Neutrophil (primary cell): ENCODE results near the gene CACNA2D3.

Experiments used
- H3K27ac ChIP-seq: fragments of 200-600 bp; sonication (generic); 2 replicates; pipeline ENCODE4 v1.5.1; 2016; ENCODE audit warnings: mild to moderate bottlenecking, moderate library complexity
- H3K27me3 ChIP-seq: fragments of 200-600 bp; sonication (generic); 2 replicates; pipeline ENCODE4 v1.6.0; 2016; ENCODE audit warnings: mild to moderate bottlenecking
- H3K36me3 ChIP-seq: fragments of 200-600 bp; sonication (generic); 2 replicates; pipeline ENCODE4 v1.5.1; 2017
- H3K4me1 ChIP-seq, 2 experiments: fragments of 200-600 bp in 1 of 2; sonication (generic) in 1 of 2; 1 replicate in 1 of 2; 2 replicates in 1 of 2; pipeline versions ENCODE4 v1.5.1 to v1.6.1; 2013 to 2016; ENCODE audit warnings: low read depth in 1 of 2, low read length in 1 of 2, mild to moderate bottlenecking in 1 of 2, moderate library complexity in 1 of 2; ENCODE audit not compliant: control insufficient read depth in 1 of 2, insufficient read depth in 1 of 2
- H3K4me3 ChIP-seq, 2 experiments: fragments of 200-600 bp in 1 of 2; sonication (generic) in 1 of 2; 1 replicate in 1 of 2; 2 replicates in 1 of 2; pipeline ENCODE4 v1.5.1; 2013 to 2016; ENCODE audit warnings: low read depth in 1 of 2, low read length in 1 of 2, mild to moderate bottlenecking in 1 of 2, moderate library complexity in 1 of 2
- H3K9me3 ChIP-seq: fragments of 200-600 bp; sonication (generic); 2 replicates; pipeline ENCODE4 v1.5.1; 2016
- TF ChIP-seq, protein P1 (sequence below): fragments of 200-600 bp; sonication (generic); IDR thresholded peaks from 2 replicates; pipeline ENCODE4 v1.5.1; 2016; ENCODE audit warnings: antibody characterized with exemption

Gene CACNA2D3

DNA sequence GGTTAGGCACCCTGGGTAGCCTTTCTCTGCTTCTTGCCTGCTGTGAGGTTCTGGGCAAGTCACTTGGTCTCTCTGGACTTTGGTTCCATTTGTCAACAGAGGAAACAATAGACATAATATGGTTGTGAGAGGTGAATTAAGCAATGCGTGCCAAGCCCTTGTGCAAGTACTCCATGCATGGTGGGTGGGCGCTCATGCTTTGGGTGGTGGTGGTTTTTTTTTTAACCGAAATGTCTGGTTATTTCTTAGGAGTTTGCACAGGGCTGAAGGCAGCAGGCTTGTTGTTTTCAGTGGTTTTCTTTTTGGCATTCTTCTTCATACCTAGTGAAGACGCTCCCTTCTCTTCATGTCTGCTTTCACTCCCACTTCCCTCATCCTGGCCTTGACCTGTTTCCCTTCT is 889.7 kb downstream of the CACNA2D3 start:
- no peaks in the 10 kb centered on the region for H3K9me3 ChIP-seq
- no peak overlapping the region for H3K27ac ChIP-seq
- H3K4me3 ChIP-seq = no peak overlapping the region
- H3K4me1 ChIP-seq = no peaks in the 10 kb centered on the region
- no peaks in the 10 kb centered on the region for H3K27me3 ChIP-seq
- no peaks in the 10 kb centered on the region for H3K36me3 ChIP-seq
- TF ChIP-seq, protein P1, sequence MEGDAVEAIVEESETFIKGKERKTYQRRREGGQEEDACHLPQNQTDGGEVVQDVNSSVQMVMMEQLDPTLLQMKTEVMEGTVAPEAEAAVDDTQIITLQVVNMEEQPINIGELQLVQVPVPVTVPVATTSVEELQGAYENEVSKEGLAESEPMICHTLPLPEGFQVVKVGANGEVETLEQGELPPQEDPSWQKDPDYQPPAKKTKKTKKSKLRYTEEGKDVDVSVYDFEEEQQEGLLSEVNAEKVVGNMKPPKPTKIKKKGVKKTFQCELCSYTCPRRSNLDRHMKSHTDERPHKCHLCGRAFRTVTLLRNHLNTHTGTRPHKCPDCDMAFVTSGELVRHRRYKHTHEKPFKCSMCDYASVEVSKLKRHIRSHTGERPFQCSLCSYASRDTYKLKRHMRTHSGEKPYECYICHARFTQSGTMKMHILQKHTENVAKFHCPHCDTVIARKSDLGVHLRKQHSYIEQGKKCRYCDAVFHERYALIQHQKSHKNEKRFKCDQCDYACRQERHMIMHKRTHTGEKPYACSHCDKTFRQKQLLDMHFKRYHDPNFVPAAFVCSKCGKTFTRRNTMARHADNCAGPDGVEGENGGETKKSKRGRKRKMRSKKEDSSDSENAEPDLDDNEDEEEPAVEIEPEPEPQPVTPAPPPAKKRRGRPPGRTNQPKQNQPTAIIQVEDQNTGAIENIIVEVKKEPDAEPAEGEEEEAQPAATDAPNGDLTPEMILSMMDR = no peak

DNA sequence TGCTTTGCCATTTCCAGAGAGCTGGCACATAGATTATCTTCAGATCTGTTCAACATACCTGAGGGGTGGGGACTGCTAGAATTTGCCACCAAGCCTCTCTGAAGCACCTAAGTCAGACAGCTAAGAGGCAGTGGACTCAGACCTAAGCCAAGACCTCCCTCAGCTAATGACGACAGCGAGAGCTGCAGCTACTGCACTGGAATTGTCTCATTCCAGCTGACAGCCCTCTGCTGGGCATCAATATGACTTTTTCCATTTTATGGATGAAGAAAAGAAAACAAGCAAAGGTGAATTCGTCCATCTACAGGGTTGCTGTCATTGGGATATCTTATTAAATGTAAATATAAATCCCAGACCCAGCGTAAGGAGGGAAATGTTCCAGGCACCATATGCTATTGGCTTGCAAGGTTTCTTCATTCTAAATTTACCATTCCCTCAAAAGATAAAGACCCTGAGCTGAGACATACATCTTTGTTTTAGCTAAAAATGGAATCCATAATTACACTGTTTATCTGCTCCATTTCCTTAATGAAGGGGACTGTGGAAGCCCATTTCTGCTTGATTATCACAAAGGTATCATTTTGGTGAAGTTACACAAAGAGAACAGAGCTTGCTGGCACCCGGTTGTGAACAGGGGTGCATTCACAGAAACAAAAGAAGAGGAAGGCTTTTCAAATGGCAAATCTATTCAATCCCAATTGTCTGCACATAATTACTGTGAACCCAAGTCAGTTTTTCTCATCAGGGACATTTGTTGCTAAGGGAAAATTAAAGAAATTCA is 891.0 kb downstream of the CACNA2D3 start:
- no peak overlapping the region for H3K27ac ChIP-seq
- TF ChIP-seq, protein P1 = no peak
- H3K4me1 ChIP-seq = no peaks in the 10 kb centered on the region
- no peaks in the 10 kb centered on the region for H3K9me3 ChIP-seq
- no peaks in the 10 kb centered on the region for H3K27me3 ChIP-seq
- no peaks in the 10 kb centered on the region for H3K36me3 ChIP-seq
- H3K4me3 ChIP-seq = no peak overlapping the region

DNA sequence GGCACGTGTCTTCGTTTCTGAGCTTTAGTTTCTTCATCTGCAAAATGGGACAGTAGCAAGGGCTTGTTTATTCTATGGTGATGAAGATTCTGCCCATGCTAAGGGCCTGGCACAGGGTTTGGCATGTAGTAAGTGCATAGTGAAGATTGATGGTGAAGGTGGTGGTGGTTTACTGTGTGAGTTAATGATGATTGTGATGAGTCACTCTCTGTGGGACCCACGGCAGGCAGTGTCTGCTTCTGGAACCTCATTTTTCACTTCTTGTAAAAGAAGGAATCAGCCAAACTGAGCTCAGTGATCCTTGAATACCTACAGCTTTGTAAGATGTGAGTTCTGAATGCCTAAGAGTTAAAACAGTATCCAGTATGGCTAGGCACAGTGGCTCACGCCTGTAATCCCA is 891.7 kb downstream of the CACNA2D3 start:
- TF ChIP-seq, protein P1 = no peak
- Histone ChIP-seq H3K27ac (no peak overlapping the region), H3K27me3 (no peaks in the 10 kb centered on the region)

DNA sequence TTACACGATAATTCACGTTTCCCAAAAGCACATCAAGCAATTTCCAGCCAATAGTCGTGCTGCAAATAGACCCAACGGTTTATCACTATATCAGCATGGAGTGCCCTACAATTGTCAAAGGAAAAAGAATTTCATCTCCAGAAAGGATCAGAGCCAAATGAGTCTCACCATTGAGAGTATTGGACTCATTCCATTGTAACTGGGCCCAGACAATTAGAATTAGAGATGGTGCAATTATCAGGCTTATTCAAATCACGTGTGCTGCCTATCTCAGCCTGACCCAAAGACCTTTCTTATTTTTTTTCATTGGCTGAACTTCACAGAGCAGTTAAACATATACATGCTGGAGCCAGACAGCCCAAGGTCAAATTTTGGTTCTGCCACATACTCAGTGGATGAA is 892.6 kb downstream of the CACNA2D3 start:
- Histone ChIP-seq H3K9me3 (no peaks in the 10 kb centered on the region), H3K4me3 (no peak overlapping the region), H3K27ac (no peak overlapping the region), H3K36me3 (no peaks in the 10 kb centered on the region), H3K4me1 (no peaks in the 10 kb centered on the region), H3K27me3 (no peaks in the 10 kb centered on the region)
- TF ChIP-seq, protein P1 = no peak

More for the DNA sequence above, 891.7 kb downstream of the CACNA2D3 start:
- no peaks in the 10 kb centered on the region for H3K9me3 ChIP-seq
- H3K4me3 ChIP-seq = no peak overlapping the region
- H3K36me3 ChIP-seq = no peaks in the 10 kb centered on the region
- no peaks in the 10 kb centered on the region for H3K4me1 ChIP-seq

DNA sequence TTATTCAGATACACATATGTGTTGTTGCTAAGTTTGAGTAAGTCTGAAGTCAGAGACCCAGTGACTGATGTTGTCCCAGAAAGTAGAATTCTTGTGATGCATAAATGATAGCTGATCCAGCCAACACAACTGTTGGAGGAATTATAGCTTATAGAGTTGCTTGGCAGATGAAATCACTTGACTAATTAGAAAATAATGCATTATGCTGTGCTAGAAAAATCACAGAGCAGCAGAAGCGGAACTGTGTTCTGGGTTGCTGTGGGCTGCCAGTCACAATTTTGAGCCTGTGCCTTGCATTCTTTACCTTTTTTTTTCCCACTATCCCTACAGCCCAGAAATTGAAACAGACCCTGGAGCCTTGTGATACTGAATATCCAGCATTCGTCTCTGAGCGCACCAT is 895.5 kb downstream of the CACNA2D3 start:
- Histone ChIP-seq H3K4me3 (no peak overlapping the region), H3K9me3 (no peaks in the 10 kb centered on the region), H3K36me3 (no peaks in the 10 kb centered on the region), H3K27ac (no peak overlapping the region), H3K4me1 (no peaks in the 10 kb centered on the region), H3K27me3 (no peaks in the 10 kb centered on the region)
- TF ChIP-seq, protein P1 = no peak
